PFSK-1 (cell line): ENCODE measurements around the gene PTPRQ.

Experiments used
- FOXP2 ChIP-seq: optimal IDR thresholded peaks from 2 replicates; pipeline ENCODE3; 2011; ENCODE audit warnings: borderline replicate concordance, control low read depth, inconsistent platforms; ENCODE audit not compliant: insufficient read depth; ENCODE audit errors: extremely low read length, extremely low read depth
- POLR2AphosphoS5 ChIP-seq: IDR thresholded peaks from 2 replicates; pipeline ENCODE4 v1.6.1; 2012; ENCODE audit warnings: low read depth, mild to moderate bottlenecking, control low read depth, low read length, moderate library complexity
- SIN3A ChIP-seq: IDR thresholded peaks from 2 replicates; pipeline ENCODE4 v1.6.1; 2012; ENCODE audit warnings: mild to moderate bottlenecking, low read length, moderate library complexity, borderline replicate concordance; ENCODE audit not compliant: insufficient read depth
- TAF1 ChIP-seq: IDR thresholded peaks from 2 replicates; pipeline ENCODE4 v1.6.1; 2012; ENCODE audit warnings: low read length, control low read depth, borderline replicate concordance; ENCODE audit not compliant: insufficient read depth
- TF ChIP-seq, protein P1 (sequence below), 2 experiments: IDR thresholded peaks; 2 replicates each; pipeline versions ENCODE4 v1.6.1 to v1.8.0; 2011 to 2012; ENCODE audit warnings: low read depth in 2 of 2, low read length in 2 of 2, control low read depth in 1 of 2, inconsistent platforms in 1 of 2, mild to moderate bottlenecking in 1 of 2, moderate library complexity in 1 of 2; ENCODE audit not compliant: insufficient read depth in 1 of 2

Gene PTPRQ

GRCh38 chr12:80715713-80716249 is 271.7 kb downstream of the PTPRQ start:
- TF ChIP-seq, protein P1, sequence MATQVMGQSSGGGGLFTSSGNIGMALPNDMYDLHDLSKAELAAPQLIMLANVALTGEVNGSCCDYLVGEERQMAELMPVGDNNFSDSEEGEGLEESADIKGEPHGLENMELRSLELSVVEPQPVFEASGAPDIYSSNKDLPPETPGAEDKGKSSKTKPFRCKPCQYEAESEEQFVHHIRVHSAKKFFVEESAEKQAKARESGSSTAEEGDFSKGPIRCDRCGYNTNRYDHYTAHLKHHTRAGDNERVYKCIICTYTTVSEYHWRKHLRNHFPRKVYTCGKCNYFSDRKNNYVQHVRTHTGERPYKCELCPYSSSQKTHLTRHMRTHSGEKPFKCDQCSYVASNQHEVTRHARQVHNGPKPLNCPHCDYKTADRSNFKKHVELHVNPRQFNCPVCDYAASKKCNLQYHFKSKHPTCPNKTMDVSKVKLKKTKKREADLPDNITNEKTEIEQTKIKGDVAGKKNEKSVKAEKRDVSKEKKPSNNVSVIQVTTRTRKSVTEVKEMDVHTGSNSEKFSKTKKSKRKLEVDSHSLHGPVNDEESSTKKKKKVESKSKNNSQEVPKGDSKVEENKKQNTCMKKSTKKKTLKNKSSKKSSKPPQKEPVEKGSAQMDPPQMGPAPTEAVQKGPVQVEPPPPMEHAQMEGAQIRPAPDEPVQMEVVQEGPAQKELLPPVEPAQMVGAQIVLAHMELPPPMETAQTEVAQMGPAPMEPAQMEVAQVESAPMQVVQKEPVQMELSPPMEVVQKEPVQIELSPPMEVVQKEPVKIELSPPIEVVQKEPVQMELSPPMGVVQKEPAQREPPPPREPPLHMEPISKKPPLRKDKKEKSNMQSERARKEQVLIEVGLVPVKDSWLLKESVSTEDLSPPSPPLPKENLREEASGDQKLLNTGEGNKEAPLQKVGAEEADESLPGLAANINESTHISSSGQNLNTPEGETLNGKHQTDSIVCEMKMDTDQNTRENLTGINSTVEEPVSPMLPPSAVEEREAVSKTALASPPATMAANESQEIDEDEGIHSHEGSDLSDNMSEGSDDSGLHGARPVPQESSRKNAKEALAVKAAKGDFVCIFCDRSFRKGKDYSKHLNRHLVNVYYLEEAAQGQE (IDR thresholded peaks at IDR 0.05; ENCODE audit: insufficient read depth in 1 of 2, low read depth in 2 of 2, low read length in 2 of 2), result no peak
- TF ChIP-seq POLR2AphosphoS5, result no peak
- TF ChIP-seq SIN3A, result no peak
- no peak for TF ChIP-seq TAF1
- TF ChIP-seq FOXP2, result no peak

GRCh38 chr12:80716696-80717469 is 272.8 kb downstream of the PTPRQ start, which contains the start of gene MYF5:
MYF5 (plus strand) TSS chr12:80716912; CDS start chr12:80717064, 152 bp downstream.
- TF ChIP-seq POLR2AphosphoS5, result no peak

DNA sequence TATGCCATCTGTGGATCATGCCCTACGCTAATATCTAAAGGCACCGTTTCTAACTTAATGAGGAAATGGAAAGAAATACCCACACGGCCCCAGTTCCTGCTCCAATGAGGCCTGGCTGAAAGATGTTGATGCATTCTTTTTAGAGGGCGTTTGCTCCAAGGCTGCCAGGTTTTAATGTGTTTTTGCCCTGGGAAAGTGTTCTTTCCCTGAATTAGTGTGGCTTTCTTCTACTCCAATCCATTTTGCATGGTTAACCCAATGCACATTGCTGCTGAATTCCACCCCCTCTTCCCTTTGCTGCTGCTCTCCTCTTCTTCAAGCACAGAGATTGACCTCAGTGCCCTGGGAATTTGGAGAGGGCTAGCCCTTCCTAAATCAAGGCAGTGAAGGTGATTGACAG is 273.8 kb downstream of the PTPRQ start:
- TF ChIP-seq TAF1 (no peak), FOXP2 (no peak), SIN3A (no peak), POLR2AphosphoS5 (no peak)
- TF ChIP-seq, protein P1 (IDR thresholded peaks at IDR 0.05; ENCODE audit: insufficient read depth in 1 of 2, low read depth in 2 of 2, low read length in 2 of 2), result no peak

DNA sequence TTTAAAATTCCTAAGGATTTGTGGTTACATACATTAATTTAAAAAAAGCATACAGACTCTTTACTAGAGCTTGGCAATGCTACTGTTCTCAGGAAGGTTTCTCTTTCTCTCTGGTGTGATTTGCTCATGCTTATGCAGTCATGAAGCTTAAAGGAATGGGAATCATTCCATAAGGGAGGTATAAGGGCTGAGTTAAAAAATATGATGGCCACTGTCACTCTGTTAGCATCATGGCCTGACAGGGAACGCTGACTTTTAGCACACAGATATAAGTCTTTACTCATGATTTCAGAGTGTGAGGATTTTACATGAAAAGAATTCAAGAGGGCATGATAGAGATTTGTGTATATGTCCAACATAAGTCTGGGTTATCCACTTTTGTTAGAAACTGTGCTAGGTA is 276.5 kb downstream of the PTPRQ start:
- no peak for TF ChIP-seq POLR2AphosphoS5

DNA sequence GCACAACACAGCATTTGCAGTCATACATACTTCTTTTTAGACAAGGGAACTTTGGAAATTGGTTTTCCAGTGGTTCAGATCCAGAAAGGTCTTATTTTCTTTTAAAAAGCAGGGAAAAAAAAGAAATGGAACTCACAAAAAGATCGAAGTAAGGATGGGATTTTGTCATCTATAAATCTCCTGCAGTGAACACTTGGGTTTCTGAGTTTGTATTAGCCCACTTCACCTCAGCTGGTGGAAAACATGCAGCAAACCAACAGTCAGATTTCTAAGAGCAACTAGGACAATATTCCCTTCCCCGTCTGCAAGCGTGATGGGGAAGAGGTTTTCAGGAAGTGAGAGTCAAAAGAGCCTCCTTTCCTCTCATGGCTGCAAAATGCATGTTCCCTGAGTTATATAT is 277.3 kb downstream of the PTPRQ start:
- TF ChIP-seq FOXP2, result no peak
- TF ChIP-seq TAF1, result no peak
- TF ChIP-seq SIN3A, result no peak
- TF ChIP-seq, protein P1 (IDR thresholded peaks at IDR 0.05; ENCODE audit: insufficient read depth in 1 of 2, low read depth in 2 of 2, low read length in 2 of 2), result no peak
